Measurements from ENCODE around the gene TRIM65.
"Not testable (repeated sequence)": the region's sequence is repeated elsewhere in the genome, so short reads cannot be mapped to it uniquely, and the experiment has no call there.

TRIM65 gene

GRCh38 chr17:75874323-75875181 is 22.2 kb downstream of the TRIM65 start:
- no peak for DNase-seq

GRCh38 chr17:75873587-75874322 is 23.0 kb downstream of the TRIM65 start:
- no peak for DNase-seq

- peak; percentile 82 for DNase-seq
Observed at GRCh38 chr17:75872434-75873351, 24.1 kb downstream of the TRIM65 start.

- not testable (repeated sequence) for DNase-seq
Observed at GRCh38 chr17:75870228-75870627, 26.5 kb downstream of the TRIM65 start.

- DNase-seq, result no peak
Observed at GRCh38 chr17:75869282-75870141, 27.2 kb downstream of the TRIM65 start.

GRCh38 chr17:75868730-75869281 is 27.9 kb downstream of the TRIM65 start:
- not testable (repeated sequence) for DNase-seq

- not testable (repeated sequence) for DNase-seq
Observed at GRCh38 chr17:75865404-75866188, 31.2 kb downstream of the TRIM65 start.

GRCh38 chr17:75864887-75865286 is 31.9 kb downstream of the TRIM65 start:
- DNase-seq, result peak; percentile 28

- peak; percentile 70 for DNase-seq
Observed at GRCh38 chr17:75864448-75864871, 32.3 kb downstream of the TRIM65 start.

- DNase-seq, result no peak
Observed at GRCh38 chr17:75861927-75862317, 34.8 kb downstream of the TRIM65 start.

- not testable (repeated sequence) for DNase-seq
Observed at GRCh38 chr17:75859358-75859757, 37.4 kb downstream of the TRIM65 start.

- DNase-seq, result peak; percentile 28
Observed at GRCh38 chr17:75856062-75856756, 40.5 kb downstream of the TRIM65 start.

GRCh38 chr17:75855310-75856061 is 41.3 kb downstream of the TRIM65 start, which contains the start of gene WBP2:
TSS of gene WBP2 (minus strand) at chr17:75855335. CDS start at chr17:75855297, 38 bp downstream.
- peak; percentile 100 for DNase-seq

GRCh38 chr17:75854881-75855309 is 41.9 kb downstream of the TRIM65 start:
- no peak for DNase-seq

GRCh38 chr17:75854101-75854748 is 42.5 kb downstream of the TRIM65 start:
- peak; percentile 22 for DNase-seq

GRCh38 chr17:75853433-75853832 is 43.3 kb downstream of the TRIM65 start:
- no peak for DNase-seq

GRCh38 chr17:75851693-75851991 is 45.1 kb downstream of the TRIM65 start:
- DNase-seq, result not testable (repeated sequence)

GRCh38 chr17:75850928-75851692 is 45.6 kb downstream of the TRIM65 start:
- no peak for DNase-seq
